IMR-90 (cell line): ENCODE results near the gene OR51S1. TPM values are rescaled to one million over a fixed set of nuclear protein-coding genes. Genes with fewer than 3 reads are reported as not detected.

Experiments
- ATAC-seq: fragments of 200-7000 bp; cut with Tn5 transposase; 2 replicates; pipeline ENCODE4 v1.9.1; 2020; ENCODE audit warnings: low read depth, mild to moderate bottlenecking, moderate library complexity
- BruUV-seq: library from RNA; stranded (reverse); fragments of 400-500 nt; replicated peaks from 2 replicates; lab custom pipeline; 2021; lab: Mats Ljungman, UMichigan
- CTCF ChIA-PET: fragments of 300-600 bp; formaldehyde crosslinking; extraction: SDS; loops from one replicate; lab custom pipeline; 2021; ENCODE audit warnings: antibody characterized with exemption; lab: Yijun Ruan, JAX
- POLR2A ChIA-PET: fragments of 300-600 bp; sonication (Branson Sonifier 250); formaldehyde crosslinking; loops from one replicate; lab custom pipeline; 2022; ENCODE audit warnings: antibody characterized with exemption; ENCODE audit not compliant: unreplicated experiment; lab: Charles Lee
- DNase-seq: peaks from one replicate; pipeline ENCODE4 v3.0.0; 2013
- H2AFZ ChIP-seq: replicated peaks from 2 replicates; pipeline ENCODE3; 2013; ENCODE audit warnings: low read length, mild to moderate bottlenecking; ENCODE audit not compliant: poor library complexity
- H2AK5ac ChIP-seq: 2 replicates; pipeline ENCODE4 v1.6.1; 2013; ENCODE audit warnings: low read depth, low read length, inconsistent platforms
- H2AK9ac ChIP-seq: replicated peaks from 2 replicates; pipeline ENCODE3; 2013; ENCODE audit warnings: mild to moderate bottlenecking, low read depth, low read length, moderate library complexity; ENCODE audit not compliant: poor library complexity
- H2BK120ac ChIP-seq: 2 replicates; pipeline ENCODE4 v1.6.1; 2013; ENCODE audit warnings: low read depth, low read length, inconsistent platforms
- H2BK15ac ChIP-seq: 3 replicates; pipeline ENCODE4 v1.6.1; 2013; ENCODE audit warnings: low read depth, low read length, inconsistent platforms
- H2BK20ac ChIP-seq: 2 replicates; pipeline ENCODE4 v1.6.1; 2013; ENCODE audit warnings: low read depth, mild to moderate bottlenecking, inconsistent platforms, low read length, moderate library complexity
- H2BK5ac ChIP-seq: 2 replicates; pipeline ENCODE4 v1.6.1; 2013; ENCODE audit warnings: mild to moderate bottlenecking, low read depth, low read length, inconsistent platforms; ENCODE audit not compliant: poor library complexity, severe bottlenecking
- H3K14ac ChIP-seq: replicated peaks from 2 replicates; pipeline ENCODE4 v1.6.1; 2013; ENCODE audit warnings: low read depth, low read length, inconsistent platforms
- H3K18ac ChIP-seq: 2 replicates; pipeline ENCODE4 v1.6.1; 2013; ENCODE audit warnings: low read depth, low read length, control low read depth
- H3K23ac ChIP-seq: 2 replicates; pipeline ENCODE4 v1.6.1; 2013; ENCODE audit warnings: low read depth, low read length, inconsistent platforms
- H3K27ac ChIP-seq: 2 replicates; pipeline ENCODE4 v1.5.1; 2013; ENCODE audit warnings: mild to moderate bottlenecking, control low read depth, low read length; ENCODE audit not compliant: insufficient read depth
- H3K27me3 ChIP-seq: 2 replicates; pipeline ENCODE4 v1.6.1; 2013; ENCODE audit warnings: low read length; ENCODE audit not compliant: control insufficient read depth, insufficient read depth
- H3K36me3 ChIP-seq: 2 replicates; pipeline ENCODE4 v1.6.1; 2013; ENCODE audit warnings: low read length, mixed read lengths; ENCODE audit not compliant: control insufficient read depth, insufficient read depth
- H3K4ac ChIP-seq: 2 replicates; pipeline ENCODE4 v1.6.1; 2013; ENCODE audit warnings: low read depth, low read length, inconsistent platforms
- H3K4me1 ChIP-seq: 2 replicates; pipeline ENCODE4 v1.6.1; 2013; ENCODE audit warnings: low read length, mixed read lengths; ENCODE audit not compliant: control insufficient read depth, insufficient read depth
- H3K4me2 ChIP-seq: 2 replicates; pipeline ENCODE4 v1.6.1; 2013; ENCODE audit warnings: low read depth, mild to moderate bottlenecking, control low read depth, low read length, moderate library complexity
- H3K4me3 ChIP-seq: 2 replicates; pipeline ENCODE4 v1.5.1; 2013; ENCODE audit warnings: low read depth, mild to moderate bottlenecking, control low read depth, low read length, moderate library complexity; ENCODE audit not compliant: insufficient read depth
- H3K56ac ChIP-seq: 2 replicates; pipeline ENCODE4 v1.6.1; 2013; ENCODE audit warnings: low read length, inconsistent platforms; ENCODE audit not compliant: insufficient read depth; ENCODE audit errors: extremely low read depth
- H3K79me1 ChIP-seq, 2 experiments: 2 replicates each; pipeline ENCODE4 v1.6.1; 2013; ENCODE audit warnings: low read length in 2 of 2, inconsistent platforms in 1 of 2, low read depth in 1 of 2
- H3K9ac ChIP-seq: 2 replicates; pipeline ENCODE4 v1.6.1; 2013; ENCODE audit warnings: low read depth, low read length, control low read depth
- H3K9me1 ChIP-seq: 2 replicates; pipeline ENCODE4 v1.6.1; 2013; ENCODE audit warnings: low read length, inconsistent platforms; ENCODE audit not compliant: insufficient read depth
- H3K9me3 ChIP-seq: 2 replicates; pipeline ENCODE4 v1.6.1; 2013; ENCODE audit warnings: low read length; ENCODE audit not compliant: control insufficient read depth, insufficient read depth
- H4K20me1 ChIP-seq: 2 replicates; pipeline ENCODE4 v1.6.1; 2013; ENCODE audit warnings: low read length, inconsistent platforms; ENCODE audit not compliant: insufficient read depth
- H4K5ac ChIP-seq: 2 replicates; pipeline ENCODE4 v1.6.1; 2013; ENCODE audit warnings: mild to moderate bottlenecking, low read depth, low read length, control low read depth
- H4K8ac ChIP-seq, 2 experiments: 2 replicates each; pipeline ENCODE4 v1.6.1; 2013; ENCODE audit warnings: low read depth in 2 of 2, low read length in 2 of 2, control low read depth in 1 of 2, inconsistent platforms in 1 of 2
- H4K91ac ChIP-seq: 2 replicates; pipeline ENCODE4 v1.6.1; 2013; ENCODE audit warnings: low read depth, low read length, inconsistent platforms; ENCODE audit not compliant: insufficient read depth
- ELK1 ChIP-seq: fragments of 150-350 bp; IDR thresholded peaks from 2 replicates; pipeline ENCODE4 v1.6.1; 2016; ENCODE audit warnings: low read depth, mild to moderate bottlenecking, low read length, moderate library complexity, borderline replicate concordance
- MAFK ChIP-seq: IDR thresholded peaks from 2 replicates; pipeline ENCODE4 v1.6.1; 2012; ENCODE audit warnings: low read depth, low read length, improper control_type of control experiment
- MAZ ChIP-seq: IDR thresholded peaks from 2 replicates; pipeline ENCODE4 v1.6.1; 2012; ENCODE audit warnings: low read depth, mild to moderate bottlenecking, low read length, improper control_type of control experiment, moderate library complexity, borderline replicate concordance
- NFE2L2 ChIP-seq: fragments of 150-350 bp; IDR thresholded peaks from 2 replicates; pipeline ENCODE4 v1.6.1; 2016; ENCODE audit warnings: low read depth, mild to moderate bottlenecking, low read length
- RAD21 ChIP-seq: IDR thresholded peaks from 2 replicates; pipeline ENCODE4 v1.6.1; 2012; ENCODE audit warnings: low read length, improper control_type of control experiment
- SMC3 ChIP-seq: fragments of 150-350 bp; IDR thresholded peaks from 2 replicates; pipeline ENCODE4 v1.6.1; 2016; ENCODE audit warnings: low read depth, mild to moderate bottlenecking, antibody characterized with exemption, low read length, moderate library complexity
- USF2 ChIP-seq: fragments of 150-350 bp; IDR thresholded peaks from 2 replicates; pipeline ENCODE4 v1.6.1; 2017; ENCODE audit warnings: mild to moderate bottlenecking, antibody characterized with exemption, low read length, low read depth
- WGBS, 2 experiments: methylation state at CpG; one replicate each; pipeline versions ENCODE4 v1.1.5 to v1.1.7; 2013; ENCODE audit warnings: missing lambda C conversion rate in 2 of 2; ENCODE audit not compliant: insufficient read length in 1 of 2; ENCODE audit errors: extremely low coverage in 2 of 2; 5-methylcytosine and 5-hydroxymethylcytosine counted together
- dilution Hi-C: fragments of 300-500 bp; cut with HindIII; formaldehyde crosslinking; loops from one replicate; pipeline ENCODE4 v1.14.3; 2018; ENCODE audit warnings: low sequenced_read_pairs; ENCODE audit not compliant: unreplicated experiment
- in situ Hi-C: fragments of 300-500 bp; cut with MboI; formaldehyde crosslinking; loops from 3 replicates; pipeline ENCODE4 v1.14.3; 2019; ENCODE audit warnings: low sequenced_read_pairs, inconsistent platforms, mixed read lengths
- intact Hi-C: fragments of 100-400 bp; cut with micrococcal nuclease; formaldehyde crosslinking; loops from 2 replicates; pipeline ENCODE4 v1.10.0; 2022
- polyA plus RNA-seq, 3 experiments: library from polyadenylated mRNA; depleted of rRNA; stranded (reverse); fragments of >200 nt; gene quantifications; 2 replicates each; pipeline ENCODE4 v1.2.3, GENCODE V29; 2012; ENCODE audit warnings: low replicate concordance in 1 of 3
- total RNA-seq: library from RNA; depleted of rRNA; stranded (reverse); fragments of >200 nt; gene quantifications from 2 replicates; pipeline ENCODE4 v1.2.3, GENCODE V29; 2012

OR51S1 gene
- total and polyA plus RNA-seq, 2 of the 4 experiments (the other 2 are of a cell fraction), result not detected

- no TSS peak for BruUV-seq
- no peak for TF ChIP-seq USF2
- no peak for TF ChIP-seq SMC3
- TF ChIP-seq MAFK, result no peak
- TF ChIP-seq RAD21, result no peak
- no peak for TF ChIP-seq NFE2L2
- TF ChIP-seq MAZ, result no peak
- no peak for TF ChIP-seq ELK1
These were observed 40.5 kb downstream of the OR51S1 start for GRCh38 chr11:4808476-4808875.

More at GRCh38 chr11:4808476-4808875, 40.5 kb downstream of the OR51S1 start:
- Histone ChIP-seq H4K5ac (no peak overlapping the region), H3K27me3 (no peaks in the 10 kb centered on the region), H3K4ac (no peak overlapping the region), H3K18ac (no peak overlapping the region), H3K4me2 (no peak overlapping the region), H3K4me1 (no peaks in the 10 kb centered on the region), H3K56ac (no peak overlapping the region), H3K36me3 (no peaks in the 10 kb centered on the region), H2AFZ (no peak overlapping the region), H3K9ac (no peak overlapping the region), H4K8ac (no peak overlapping the region), H2BK5ac (no peak overlapping the region), H2BK20ac (no peak overlapping the region), H2AK5ac (no peak overlapping the region), H2BK120ac (no peak overlapping the region), H3K9me3 (no peaks in the 10 kb centered on the region; the same call in 1 of the 2 replicates), H3K79me1 (no peaks in the 10 kb centered on the region), H2AK9ac (no peak overlapping the region), H2BK15ac (no peak overlapping the region), H4K91ac (no peak overlapping the region), H4K20me1 (no peaks in the 10 kb centered on the region), H3K14ac (no peak overlapping the region), H3K23ac (no peak overlapping the region), H3K4me3 (no peak overlapping the region), H3K27ac (no peak overlapping the region), H3K9me1 (no peaks in the 10 kb centered on the region)
- WGBS, 2 experiments, result no CpG with 5 or more reads among the region's 1 CpG
- DNase-seq (peak; percentile 14), ATAC-seq (no peak; the same call in 1 of the 2 replicates)
- ChIA-PET CTCF (no interaction called here), POLR2A (no interaction called here)
- in situ Hi-C loops, result no loop called here
- intact Hi-C loops, result no loop called here
- dilution Hi-C loops, result no loop called here
